Measurements from ENCODE around the gene MTX1.

GRCh38 chr1:155253208-155253607, 44.7 kb downstream of the MTX1 start:
- TF ChIP-seq CTCF (conservative IDR thresholded peaks at IDR 0.05; ENCODE audit: low read length) (peak; percentile 24; the same call in 1 of the 2 replicates), EZH2phosphoT487 (IDR thresholded peaks at IDR 0.05; ENCODE audit: borderline replicate concordance, low read depth, low read length) (no peak)

All from OCI-LY7 (cell line).